WERI-Rb-1 (cell line): Measurements from ENCODE around the gene MTHFD2L.

Experiments used
- DNase-seq: peaks from one replicate; pipeline ENCODE4 v3.0.0-alpha.2; 2020
- H3K27ac ChIP-seq: fragments of 250-450 bp; sonication (Bioruptor Pico); 2 replicates; pipeline ENCODE4 v1.5.1; 2020; ENCODE audit warnings: mild to moderate bottlenecking, moderate library complexity
- H3K27me3 ChIP-seq: fragments of 250-450 bp; sonication (Bioruptor Pico); 2 replicates; pipeline ENCODE4 v1.5.1; 2021; ENCODE audit warnings: mild to moderate bottlenecking, low read depth, moderate library complexity; ENCODE audit not compliant: insufficient read depth, severe bottlenecking
- H3K36me3 ChIP-seq: fragments of 250-450 bp; sonication (Bioruptor Pico); 2 replicates; pipeline ENCODE4 v1.5.1; 2020; ENCODE audit warnings: mild to moderate bottlenecking, moderate library complexity
- H3K4me3 ChIP-seq: 2 replicates; pipeline ENCODE4 v1.5.1; 2011; ENCODE audit warnings: low read depth, mild to moderate bottlenecking, control low read depth, low read length
- H3K9me3 ChIP-seq: fragments of 250-450 bp; sonication (Bioruptor Pico); 2 replicates; pipeline ENCODE4 v1.5.1; 2021; ENCODE audit warnings: mild to moderate bottlenecking, moderate library complexity; ENCODE audit not compliant: severe bottlenecking
- TF ChIP-seq, protein P1 (sequence below): IDR thresholded peaks from 2 replicates; pipeline ENCODE4 v1.5.1; 2011; ENCODE audit warnings: low read depth, mild to moderate bottlenecking, control low read depth, inconsistent platforms, low read length

MTHFD2L gene

DNA sequence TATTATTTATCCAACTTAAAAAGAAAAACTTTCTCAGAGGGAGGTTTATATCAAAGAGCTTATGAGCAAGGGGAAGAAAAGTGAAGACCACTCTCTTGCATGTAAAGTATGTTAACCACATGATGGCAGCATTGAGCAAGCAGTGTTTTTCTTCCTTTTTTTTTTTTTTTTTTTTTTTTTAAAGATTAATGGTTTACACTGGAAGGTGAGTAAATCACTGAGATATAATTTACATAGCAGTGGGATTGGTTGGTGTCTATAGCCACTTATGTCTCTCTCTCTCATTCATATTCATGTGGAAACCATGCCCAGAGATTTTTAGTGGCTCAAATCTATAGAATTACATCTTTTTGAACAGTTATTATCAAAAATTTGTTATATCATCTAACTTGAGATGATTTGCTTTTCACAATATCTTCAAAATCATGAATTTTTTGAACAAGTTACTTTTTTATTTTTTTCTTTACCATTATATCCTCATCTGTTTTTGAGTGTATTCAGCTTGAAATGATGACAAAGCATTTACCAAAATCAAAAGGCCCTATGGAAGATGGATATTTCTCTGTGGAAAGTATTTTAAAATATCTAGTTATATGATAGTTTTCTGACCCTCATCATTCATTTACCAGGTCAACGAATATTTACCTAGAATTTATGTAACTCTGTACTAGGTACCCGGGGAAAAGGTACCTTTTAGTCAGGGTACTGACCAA lies 31.6 kb downstream of the MTHFD2L start:
- no peaks in the 10 kb centered on the region for H3K36me3 ChIP-seq
- H3K27ac ChIP-seq = no peak overlapping the region
- TF ChIP-seq, protein P1, sequence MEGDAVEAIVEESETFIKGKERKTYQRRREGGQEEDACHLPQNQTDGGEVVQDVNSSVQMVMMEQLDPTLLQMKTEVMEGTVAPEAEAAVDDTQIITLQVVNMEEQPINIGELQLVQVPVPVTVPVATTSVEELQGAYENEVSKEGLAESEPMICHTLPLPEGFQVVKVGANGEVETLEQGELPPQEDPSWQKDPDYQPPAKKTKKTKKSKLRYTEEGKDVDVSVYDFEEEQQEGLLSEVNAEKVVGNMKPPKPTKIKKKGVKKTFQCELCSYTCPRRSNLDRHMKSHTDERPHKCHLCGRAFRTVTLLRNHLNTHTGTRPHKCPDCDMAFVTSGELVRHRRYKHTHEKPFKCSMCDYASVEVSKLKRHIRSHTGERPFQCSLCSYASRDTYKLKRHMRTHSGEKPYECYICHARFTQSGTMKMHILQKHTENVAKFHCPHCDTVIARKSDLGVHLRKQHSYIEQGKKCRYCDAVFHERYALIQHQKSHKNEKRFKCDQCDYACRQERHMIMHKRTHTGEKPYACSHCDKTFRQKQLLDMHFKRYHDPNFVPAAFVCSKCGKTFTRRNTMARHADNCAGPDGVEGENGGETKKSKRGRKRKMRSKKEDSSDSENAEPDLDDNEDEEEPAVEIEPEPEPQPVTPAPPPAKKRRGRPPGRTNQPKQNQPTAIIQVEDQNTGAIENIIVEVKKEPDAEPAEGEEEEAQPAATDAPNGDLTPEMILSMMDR = peak; percentile 58
- DNase-seq = no peak
- no peaks in the 10 kb centered on the region for H3K27me3 ChIP-seq
- H3K4me3 ChIP-seq = no peak overlapping the region
- no peaks in the 10 kb centered on the region for H3K9me3 ChIP-seq

- Histone ChIP-seq H3K27me3 (no peaks in the 10 kb centered on the region), H3K4me3 (no peak overlapping the region), H3K36me3 (no peaks in the 10 kb centered on the region), H3K27ac (no peak overlapping the region), H3K9me3 (no peaks in the 10 kb centered on the region)
- DNase-seq = no peak
- TF ChIP-seq, protein P1 = no peak
Observed at GRCh38 chr4:74190332-74190731, 32.4 kb downstream of the MTHFD2L start.

- no peaks in the 10 kb centered on the region for H3K36me3 ChIP-seq
- no peak overlapping the region for H3K4me3 ChIP-seq
- no peak overlapping the region for H3K27ac ChIP-seq
- H3K27me3 ChIP-seq = no peaks in the 10 kb centered on the region
- no peaks in the 10 kb centered on the region for H3K9me3 ChIP-seq
- DNase-seq = no peak
- TF ChIP-seq, protein P1 = no peak
Observed at GRCh38 chr4:74190919-74191397, 33.0 kb downstream of the MTHFD2L start.

DNA sequence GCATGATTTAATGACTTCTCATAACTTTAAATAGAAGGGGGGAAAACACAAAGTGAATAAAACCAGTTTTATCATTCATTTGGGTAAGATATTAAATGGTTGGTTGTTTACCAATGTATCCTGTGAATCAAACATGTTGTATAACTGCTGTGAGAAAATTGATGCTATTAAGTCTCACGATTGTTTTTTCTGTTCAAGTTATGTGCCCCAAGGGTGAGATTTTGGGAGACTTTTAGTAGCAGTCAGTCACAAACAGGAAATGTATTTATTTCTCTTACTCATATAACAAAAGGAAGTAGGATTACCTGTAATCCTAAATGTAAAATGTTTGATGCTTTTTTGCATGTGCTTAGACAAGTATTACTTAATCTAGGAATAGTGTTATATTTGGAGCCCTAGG lies 39.2 kb downstream of the MTHFD2L start:
- no peaks in the 10 kb centered on the region for H3K36me3 ChIP-seq
- TF ChIP-seq, protein P1 = no peak
- no peaks in the 10 kb centered on the region for H3K9me3 ChIP-seq
- no peak for DNase-seq
- H3K27ac ChIP-seq = no peak overlapping the region
- H3K27me3 ChIP-seq = no peaks in the 10 kb centered on the region
- H3K4me3 ChIP-seq = no peak overlapping the region

DNA sequence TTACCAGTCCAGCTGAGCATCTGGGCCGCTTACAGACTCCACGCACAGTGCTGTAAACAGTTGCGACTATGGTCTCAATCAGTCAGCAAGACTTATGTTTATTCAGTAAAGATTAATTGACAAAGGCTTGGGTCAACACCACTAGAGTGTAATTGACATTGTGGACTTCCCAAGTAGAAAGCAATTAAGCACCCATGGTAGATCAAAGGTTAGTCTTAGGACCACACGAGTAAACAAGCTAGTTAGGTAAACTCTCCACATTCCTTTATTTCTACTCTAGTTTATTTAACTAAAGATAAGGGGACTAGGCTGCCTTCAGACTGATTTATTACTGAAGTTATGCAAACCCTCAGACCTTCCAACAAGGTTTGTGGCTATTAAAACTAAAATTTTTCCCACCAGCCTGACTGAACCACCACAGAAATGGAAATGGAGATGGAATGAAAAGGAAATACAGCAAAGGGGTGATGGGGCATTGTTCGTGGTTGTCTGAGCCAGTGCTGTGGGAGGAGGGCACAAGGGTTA lies 44.2 kb downstream of the MTHFD2L start:
- Histone ChIP-seq H3K36me3 (no peaks in the 10 kb centered on the region), H3K4me3 (no peak overlapping the region), H3K27me3 (no peaks in the 10 kb centered on the region), H3K27ac (no peak overlapping the region), H3K9me3 (no peaks in the 10 kb centered on the region)
- TF ChIP-seq, protein P1 = no peak
- no peak for DNase-seq

- no peak overlapping the region for H3K4me3 ChIP-seq
- TF ChIP-seq, protein P1 = no peak
- DNase-seq = no peak
- H3K9me3 ChIP-seq = no peaks in the 10 kb centered on the region
- H3K27ac ChIP-seq = no peak overlapping the region
- H3K36me3 ChIP-seq = no peaks in the 10 kb centered on the region
- no peaks in the 10 kb centered on the region for H3K27me3 ChIP-seq
Observed at GRCh38 chr4:74203467-74203866, 45.5 kb downstream of the MTHFD2L start.
